ENCODE measurements around the gene UHMK1.

GRCh38 chr1:162550925-162551324 is 53.3 kb downstream of the UHMK1 start:
- no peak for TF ChIP-seq POLR2AphosphoS5 (IDR thresholded peaks at IDR 0.05; ENCODE audit: borderline replicate concordance, low read depth, low read length)
- TF ChIP-seq EZH2 (IDR thresholded peaks at IDR 0.05), result no peak
- no peak for TF ChIP-seq FOXP2 (optimal IDR thresholded peaks at IDR 0.05; ENCODE audit: control extremely low read depth, extremely low read length, insufficient read depth)

Data from SK-N-MC (cell line).